Spleen (tissue), 7 donors: Measurements from ENCODE around the gene TSPAN3.

ENCODE experiments used
- POLR2AphosphoS5 ChIP-seq, 3 donors: sonication (generic); formaldehyde crosslinking; IDR thresholded peaks; one replicate each; pipeline ENCODE4 v1.5.1; 2017; ENCODE audit warnings: antibody characterized with exemption in 3 of 3
- TF ChIP-seq, protein P1 (sequence below), 11 experiments: fragments of 200-600 bp in 7 of 11; fragments of 450-650 bp in 4 of 11; sonication (generic) in 4 of 11; IDR thresholded peaks in 8 of 11; conservative IDR thresholded peaks in 3 of 11; 1 replicate in 7 of 11; 2 replicates in 4 of 11; pipeline versions ENCODE4 v1.4.0 to v1.8.0; 2016 to 2021; ENCODE audit warnings: antibody characterized with exemption in 11 of 11, inconsistent platforms in 4 of 11, mild to moderate bottlenecking in 1 of 11
- donor health status: DM: no; HTN: no; CAD: no; lungs with moderate emphysema.
- donor health status: DM: no; HTN: no; CAD: no.
- donor health status: DM: no; HTN: no; CAD: no.

DNA sequence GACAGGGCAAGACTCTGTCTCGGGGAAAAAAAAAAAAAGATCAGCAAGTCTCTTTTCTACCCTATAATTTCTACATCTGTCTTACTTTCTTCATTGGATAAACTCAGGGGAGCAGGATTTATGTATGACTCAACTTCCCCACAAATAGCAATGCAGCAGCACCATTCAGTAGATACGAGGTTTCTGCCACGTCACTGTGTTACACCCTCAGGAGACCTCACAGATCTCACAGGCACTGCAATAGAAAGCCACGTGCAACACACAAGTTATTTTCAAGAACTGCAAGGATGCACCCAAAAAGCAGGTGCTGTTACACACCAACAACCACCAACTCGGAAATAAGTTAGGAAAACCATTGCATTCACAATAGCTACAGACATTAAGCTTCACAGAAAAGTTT is 30.2 kb downstream of the TSPAN3 start:
- TF ChIP-seq, protein P1, sequence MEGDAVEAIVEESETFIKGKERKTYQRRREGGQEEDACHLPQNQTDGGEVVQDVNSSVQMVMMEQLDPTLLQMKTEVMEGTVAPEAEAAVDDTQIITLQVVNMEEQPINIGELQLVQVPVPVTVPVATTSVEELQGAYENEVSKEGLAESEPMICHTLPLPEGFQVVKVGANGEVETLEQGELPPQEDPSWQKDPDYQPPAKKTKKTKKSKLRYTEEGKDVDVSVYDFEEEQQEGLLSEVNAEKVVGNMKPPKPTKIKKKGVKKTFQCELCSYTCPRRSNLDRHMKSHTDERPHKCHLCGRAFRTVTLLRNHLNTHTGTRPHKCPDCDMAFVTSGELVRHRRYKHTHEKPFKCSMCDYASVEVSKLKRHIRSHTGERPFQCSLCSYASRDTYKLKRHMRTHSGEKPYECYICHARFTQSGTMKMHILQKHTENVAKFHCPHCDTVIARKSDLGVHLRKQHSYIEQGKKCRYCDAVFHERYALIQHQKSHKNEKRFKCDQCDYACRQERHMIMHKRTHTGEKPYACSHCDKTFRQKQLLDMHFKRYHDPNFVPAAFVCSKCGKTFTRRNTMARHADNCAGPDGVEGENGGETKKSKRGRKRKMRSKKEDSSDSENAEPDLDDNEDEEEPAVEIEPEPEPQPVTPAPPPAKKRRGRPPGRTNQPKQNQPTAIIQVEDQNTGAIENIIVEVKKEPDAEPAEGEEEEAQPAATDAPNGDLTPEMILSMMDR (IDR thresholded peaks at IDR 0.05 in 8 of 11, conservative IDR thresholded peaks at IDR 0.05 in 3 of 11), result no peak
- peak in 1 of 3 donors; percentile 11 for TF ChIP-seq POLR2AphosphoS5 (IDR thresholded peaks at IDR 0.05)
